ENCODE data around the gene GAGE10.
"Not testable (repeated sequence)": the region's sequence is repeated elsewhere in the genome, so short reads cannot be mapped to it uniquely, and the experiment has no call there.

The GAGE10 gene

GRCh38 chrX:49323735-49324134 is 20.3 kb downstream of the GAGE10 start:
- not testable (repeated sequence) for DNase-seq (ENCODE audit: low spot score)

- DNase-seq (ENCODE audit: low spot score), result not testable (repeated sequence)
These were observed 27.0 kb downstream of the GAGE10 start for GRCh38 chrX:49330421-49330820.

GRCh38 chrX:49331282-49331681 is 27.8 kb downstream of the GAGE10 start, which contains the start of gene GAGE13:
Gene GAGE13 (plus strand): TSS chrX:49331582. CDS start chrX:49332738, 1,156 bp downstream.
- not testable (repeated sequence) for DNase-seq (ENCODE audit: low spot score)

DNA sequence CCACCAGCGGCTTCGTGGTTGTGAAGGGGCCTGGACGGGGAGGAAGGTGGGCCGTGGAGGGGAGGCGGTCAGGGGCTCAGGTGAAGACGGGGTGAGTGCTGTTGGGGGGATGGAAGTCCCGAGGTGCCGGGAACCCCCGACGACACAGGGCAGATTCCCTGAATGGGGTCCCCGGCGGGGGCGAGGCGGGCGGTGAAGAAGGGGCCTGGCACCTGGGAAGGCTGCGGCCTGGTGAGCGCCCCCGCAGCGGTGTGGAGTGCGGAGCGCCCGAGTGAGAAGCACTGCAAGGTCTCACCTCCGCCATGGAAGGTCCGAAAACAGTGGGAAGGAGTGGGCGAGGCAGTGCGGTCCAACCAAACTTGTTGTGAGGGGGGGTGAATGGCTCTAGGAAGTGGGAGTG is 28.4 kb downstream of the GAGE10 start:
- DNase-seq (ENCODE audit: low spot score), result not testable (repeated sequence)

- DNase-seq (ENCODE audit: low spot score), result not testable (repeated sequence)
These were observed 38.0 kb downstream of the GAGE10 start for GRCh38 chrX:49341449-49341848.

- not testable (repeated sequence) for DNase-seq (ENCODE audit: low spot score)
These were observed 41.2 kb downstream of the GAGE10 start for GRCh38 chrX:49344496-49345175.

- DNase-seq (ENCODE audit: low spot score), result not testable (repeated sequence)
These were observed 42.0 kb downstream of the GAGE10 start for GRCh38 chrX:49345402-49345801.

GRCh38 chrX:49346150-49346549 is 42.7 kb downstream of the GAGE10 start:
- not testable (repeated sequence) for DNase-seq (ENCODE audit: low spot score)

Measured in putamen (tissue), 1 donor.